ENCODE measurements around the gene ADH7.
"Not testable (repeated sequence)": the region's sequence is repeated elsewhere in the genome, so short reads cannot be mapped to it uniquely, and the experiment has no call there.

ADH7 gene

GRCh38 chr4:99415762-99416161, 19.4 kb downstream of the ADH7 start:
- H3K4me3 ChIP-seq (ENCODE audit: extremely low read depth, insufficient read depth, low read length, poor library complexity, severe bottlenecking); H3K9me3 ChIP-seq (ENCODE audit: control insufficient read depth, low read length); H3K36me3 ChIP-seq (ENCODE audit: control insufficient read depth, insufficient read depth, low read length); H3K27ac ChIP-seq (ENCODE audit: low read depth, low read length, severe bottlenecking); H3K4me1 ChIP-seq (ENCODE audit: control insufficient read depth, insufficient read depth, low read length, poor library complexity, severe bottlenecking): not testable (repeated sequence)
- 48 to 72% methylated on average over 2 to 3 of the region's 8 CpGs for WGBS, 2 experiments (ENCODE audit: insufficient coverage in 2 of 2)

GRCh38 chr4:99414902-99415301, 20.2 kb downstream of the ADH7 start:
- H3K36me3 ChIP-seq (ENCODE audit: control insufficient read depth, insufficient read depth, low read length); H3K4me3 ChIP-seq (ENCODE audit: extremely low read depth, insufficient read depth, low read length, poor library complexity, severe bottlenecking); H3K27ac ChIP-seq (ENCODE audit: low read depth, low read length, severe bottlenecking); H3K4me1 ChIP-seq (ENCODE audit: control insufficient read depth, insufficient read depth, low read length, poor library complexity, severe bottlenecking); H3K9me3 ChIP-seq (ENCODE audit: control insufficient read depth, low read length): not testable (repeated sequence)
- 60 to 90% methylated on average over 1 to 2 of the region's 3 CpGs for WGBS, 2 experiments (ENCODE audit: insufficient coverage in 2 of 2)

- Histone ChIP-seq H3K9me3 (ENCODE audit: control insufficient read depth, low read length) (no peaks in the 10 kb centered on the region), H3K4me1 (ENCODE audit: control insufficient read depth, insufficient read depth, low read length, poor library complexity, severe bottlenecking) (no peaks in the 10 kb centered on the region), H3K4me3 (ENCODE audit: extremely low read depth, insufficient read depth, low read length, poor library complexity, severe bottlenecking) (no peak overlapping the region), H3K27ac (ENCODE audit: low read depth, low read length, severe bottlenecking) (no peak overlapping the region), H3K36me3 (ENCODE audit: control insufficient read depth, insufficient read depth, low read length) (no peaks in the 10 kb centered on the region)
These were observed 20.7 kb downstream of the ADH7 start for GRCh38 chr4:99414401-99414800.

GRCh38 chr4:99413140-99413539, 22.0 kb downstream of the ADH7 start:
- H3K27ac ChIP-seq (ENCODE audit: low read depth, low read length, severe bottlenecking) = no peak overlapping the region
- WGBS, 2 experiments (ENCODE audit: insufficient coverage in 2 of 2) = no CpG with 5 or more reads among the region's 4 CpGs

GRCh38 chr4:99411041-99411440, 24.1 kb downstream of the ADH7 start:
- no peaks in the 10 kb centered on the region for H3K36me3 ChIP-seq (ENCODE audit: control insufficient read depth, insufficient read depth, low read length)

More at GRCh38 chr4:99413140-99413539, 22.0 kb downstream of the ADH7 start:
- no peak overlapping the region for H3K4me3 ChIP-seq (ENCODE audit: extremely low read depth, insufficient read depth, low read length, poor library complexity, severe bottlenecking)
- H3K9me3 ChIP-seq (ENCODE audit: control insufficient read depth, low read length) = no peaks in the 10 kb centered on the region
- H3K4me1 ChIP-seq (ENCODE audit: control insufficient read depth, insufficient read depth, low read length, poor library complexity, severe bottlenecking) = no peaks in the 10 kb centered on the region
- no peaks in the 10 kb centered on the region for H3K36me3 ChIP-seq (ENCODE audit: control insufficient read depth, insufficient read depth, low read length)

GRCh38 chr4:99410075-99410474, 25.1 kb downstream of the ADH7 start:
- H3K36me3 ChIP-seq (ENCODE audit: control insufficient read depth, insufficient read depth, low read length) = no peaks in the 10 kb centered on the region
- H3K4me3 ChIP-seq (ENCODE audit: extremely low read depth, insufficient read depth, low read length, poor library complexity, severe bottlenecking) = no peak overlapping the region
- H3K4me1 ChIP-seq (ENCODE audit: control insufficient read depth, insufficient read depth, low read length, poor library complexity, severe bottlenecking) = no peaks in the 10 kb centered on the region
- 82 to 86% methylated on average over 1 to 3 of the region's 5 CpGs for WGBS, 2 experiments (ENCODE audit: insufficient coverage in 2 of 2)
- no peaks in the 10 kb centered on the region for H3K9me3 ChIP-seq (ENCODE audit: control insufficient read depth, low read length)
- no peak overlapping the region for H3K27ac ChIP-seq (ENCODE audit: low read depth, low read length, severe bottlenecking)

More at GRCh38 chr4:99411041-99411440, 24.1 kb downstream of the ADH7 start:
- no peak overlapping the region for H3K27ac ChIP-seq (ENCODE audit: low read depth, low read length, severe bottlenecking)
- H3K4me3 ChIP-seq (ENCODE audit: extremely low read depth, insufficient read depth, low read length, poor library complexity, severe bottlenecking) = no peak overlapping the region
- no peaks in the 10 kb centered on the region for H3K4me1 ChIP-seq (ENCODE audit: control insufficient read depth, insufficient read depth, low read length, poor library complexity, severe bottlenecking)
- H3K9me3 ChIP-seq (ENCODE audit: control insufficient read depth, low read length) = no peaks in the 10 kb centered on the region

GRCh38 chr4:99408346-99408745, 26.8 kb downstream of the ADH7 start:
- Histone ChIP-seq H3K4me3 (ENCODE audit: extremely low read depth, insufficient read depth, low read length, poor library complexity, severe bottlenecking) (no peak overlapping the region), H3K4me1 (ENCODE audit: control insufficient read depth, insufficient read depth, low read length, poor library complexity, severe bottlenecking) (peaks cover 3% of the 10 kb centered on the region), H3K9me3 (ENCODE audit: control insufficient read depth, low read length) (no peaks in the 10 kb centered on the region), H3K27ac (ENCODE audit: low read depth, low read length, severe bottlenecking) (no peak overlapping the region), H3K36me3 (ENCODE audit: control insufficient read depth, insufficient read depth, low read length) (no peaks in the 10 kb centered on the region)

GRCh38 chr4:99405433-99406115, 29.6 kb downstream of the ADH7 start:
- Histone ChIP-seq H3K27ac (ENCODE audit: low read depth, low read length, severe bottlenecking) (no peak overlapping the region), H3K4me1 (ENCODE audit: control insufficient read depth, insufficient read depth, low read length, poor library complexity, severe bottlenecking) (peaks cover 3% of the 10 kb centered on the region), H3K4me3 (ENCODE audit: extremely low read depth, insufficient read depth, low read length, poor library complexity, severe bottlenecking) (no peak overlapping the region), H3K36me3 (ENCODE audit: control insufficient read depth, insufficient read depth, low read length) (no peaks in the 10 kb centered on the region), H3K9me3 (ENCODE audit: control insufficient read depth, low read length) (no peaks in the 10 kb centered on the region)
- 25% methylated on average over 2 of the region's 6 CpGs; no CpG with 5 or more reads in 1 of the 2 experiments for WGBS, 2 experiments (ENCODE audit: insufficient coverage in 2 of 2)

GRCh38 chr4:99404595-99405287, 30.4 kb downstream of the ADH7 start:
- H3K27ac ChIP-seq (ENCODE audit: low read depth, low read length, severe bottlenecking) = no peak overlapping the region

GRCh38 chr4:99403380-99404184, 31.6 kb downstream of the ADH7 start:
- Histone ChIP-seq H3K27ac (ENCODE audit: low read depth, low read length, severe bottlenecking) (no peak overlapping the region), H3K9me3 (ENCODE audit: control insufficient read depth, low read length) (no peaks in the 10 kb centered on the region), H3K4me3 (ENCODE audit: extremely low read depth, insufficient read depth, low read length, poor library complexity, severe bottlenecking) (no peak overlapping the region), H3K36me3 (ENCODE audit: control insufficient read depth, insufficient read depth, low read length) (no peaks in the 10 kb centered on the region), H3K4me1 (ENCODE audit: control insufficient read depth, insufficient read depth, low read length, poor library complexity, severe bottlenecking) (peaks cover 3% of the 10 kb centered on the region)
- 88% methylated on average over 4 of the region's 5 CpGs; no CpG with 5 or more reads in 1 of the 2 experiments for WGBS, 2 experiments (ENCODE audit: insufficient coverage in 2 of 2)

More at GRCh38 chr4:99404595-99405287, 30.4 kb downstream of the ADH7 start:
- Histone ChIP-seq H3K9me3 (ENCODE audit: control insufficient read depth, low read length) (no peaks in the 10 kb centered on the region), H3K4me3 (ENCODE audit: extremely low read depth, insufficient read depth, low read length, poor library complexity, severe bottlenecking) (no peak overlapping the region), H3K36me3 (ENCODE audit: control insufficient read depth, insufficient read depth, low read length) (no peaks in the 10 kb centered on the region), H3K4me1 (ENCODE audit: control insufficient read depth, insufficient read depth, low read length, poor library complexity, severe bottlenecking) (peaks cover 3% of the 10 kb centered on the region)
- WGBS, 2 experiments (ENCODE audit: insufficient coverage in 2 of 2) = 89 to 100% methylated on average over 2 of the region's 4 CpGs

GRCh38 chr4:99402765-99403164, 32.4 kb downstream of the ADH7 start:
- 63 to 92% methylated on average over 2 of the region's 3 CpGs for WGBS, 2 experiments (ENCODE audit: insufficient coverage in 2 of 2)
- peaks cover 3% of the 10 kb centered on the region for H3K4me1 ChIP-seq (ENCODE audit: control insufficient read depth, insufficient read depth, low read length, poor library complexity, severe bottlenecking)
- no peak overlapping the region for H3K4me3 ChIP-seq (ENCODE audit: extremely low read depth, insufficient read depth, low read length, poor library complexity, severe bottlenecking)
- no peaks in the 10 kb centered on the region for H3K36me3 ChIP-seq (ENCODE audit: control insufficient read depth, insufficient read depth, low read length)
- H3K27ac ChIP-seq (ENCODE audit: low read depth, low read length, severe bottlenecking) = no peak overlapping the region
- no peaks in the 10 kb centered on the region for H3K9me3 ChIP-seq (ENCODE audit: control insufficient read depth, low read length)
